GM12865 (cell line): Measurements from ENCODE around the gene EFNA4.
A peak's percentile ranks its signal among the peaks of the same experiment; 100 is the strongest.

ENCODE experiments used
- DNase-seq: peaks from one replicate; pipeline ENCODE4 v3.0.0; 2010; ENCODE audit warnings: low read depth
- H3K4me3 ChIP-seq: 2 replicates; pipeline ENCODE4 v1.5.1; 2011; ENCODE audit warnings: mild to moderate bottlenecking, low read depth, low read length, control low read depth
- CTCF ChIP-seq: IDR thresholded peaks from 2 replicates; pipeline ENCODE4 v1.5.1; 2011; ENCODE audit warnings: low read length, control low read depth, low read depth, inconsistent platforms; ENCODE audit not compliant: insufficient read depth; ENCODE audit errors: missing control alignments

Gene EFNA4

GRCh38 chr1:155075535-155075934 is 12.0 kb downstream of the EFNA4 start:
- H3K4me3 ChIP-seq, result no peak overlapping the region
- no peak for DNase-seq
- TF ChIP-seq CTCF, result no peak

GRCh38 chr1:155076371-155076770 is 12.8 kb downstream of the EFNA4 start:
- TF ChIP-seq CTCF, result no peak
- H3K4me3 ChIP-seq, result no peak overlapping the region
- no peak for DNase-seq

- no peak for TF ChIP-seq CTCF
- H3K4me3 ChIP-seq, result no peak overlapping the region
- DNase-seq, result no peak
Observed at GRCh38 chr1:155077346-155077745, 13.8 kb downstream of the EFNA4 start.

- TF ChIP-seq CTCF, result no peak
- H3K4me3 ChIP-seq, result no peak overlapping the region
Observed at GRCh38 chr1:155077758-155078445, 14.4 kb downstream of the EFNA4 start.

GRCh38 chr1:155078469-155079209 is 15.1 kb downstream of the EFNA4 start, which contains the start of gene EFNA3:
TSS of gene EFNA3 (plus strand) at chr1:155078837. CDS start at chr1:155078942, 105 bp downstream.
- TF ChIP-seq CTCF, result no peak
- peak; percentile 58 for DNase-seq
- H3K4me3 ChIP-seq, result peak within 1 kb of the TSS; percentile 7; the same call in 1 of the 2 replicates

More at GRCh38 chr1:155077758-155078445, 14.4 kb downstream of the EFNA4 start:
- DNase-seq, result no peak

- 0 out of 2 replicates have a peak overlapping the region, but pooled peaks have one; percentile 7 for H3K4me3 ChIP-seq
- no peak for TF ChIP-seq CTCF
- DNase-seq, result no peak
Observed at GRCh38 chr1:155079210-155079486, 15.6 kb downstream of the EFNA4 start.
